HG02642 (cell line): ENCODE data around the gene SLC4A5.
"Not testable (repeated sequence)": the region's sequence is repeated elsewhere in the genome, so short reads cannot be mapped to it uniquely, and the experiment has no call there.

ENCODE experiments used
- ATAC-seq: cut with Tn5 transposase; IDR thresholded peaks from one replicate; pipeline ENCODE4 v1.9.1; 2021; ENCODE audit warnings: mild to moderate bottlenecking; ENCODE audit not compliant: unreplicated experiment, poor library complexity

The SLC4A5 gene

GRCh38 chr2:74244286-74244685, 98.9 kb downstream of the SLC4A5 start:
- no peak for ATAC-seq

- ATAC-seq = no peak
Measured at GRCh38 chr2:74242354-74243071, 100.7 kb downstream of the SLC4A5 start.

GRCh38 chr2:74239346-74239745, 103.9 kb downstream of the SLC4A5 start:
- ATAC-seq = no peak

- ATAC-seq = no peak
Measured at GRCh38 chr2:74238879-74239278, 104.3 kb downstream of the SLC4A5 start.

GRCh38 chr2:74235041-74235440, 108.2 kb downstream of the SLC4A5 start:
- no peak for ATAC-seq

- no peak for ATAC-seq
Measured at GRCh38 chr2:74233648-74234047, 109.6 kb downstream of the SLC4A5 start.

GRCh38 chr2:74232426-74232825, 110.8 kb downstream of the SLC4A5 start:
- no peak for ATAC-seq

GRCh38 chr2:74229865-74230264, 113.4 kb downstream of the SLC4A5 start:
- ATAC-seq = not testable (repeated sequence)

- no peak for ATAC-seq
Measured at GRCh38 chr2:74228772-74229171, 114.4 kb downstream of the SLC4A5 start.

- ATAC-seq = no peak
Measured at GRCh38 chr2:74227646-74228045, 115.6 kb downstream of the SLC4A5 start.

- ATAC-seq = no peak
Measured at GRCh38 chr2:74226648-74227213, 116.5 kb downstream of the SLC4A5 start.

GRCh38 chr2:74225698-74226459, 117.3 kb downstream of the SLC4A5 start:
- ATAC-seq = no peak

GRCh38 chr2:74223941-74224770, 119.1 kb downstream of the SLC4A5 start:
- ATAC-seq = no peak

- ATAC-seq = no peak
Measured at GRCh38 chr2:74222300-74222650, 120.9 kb downstream of the SLC4A5 start.

GRCh38 chr2:74221604-74222299, 121.5 kb downstream of the SLC4A5 start:
- no peak for ATAC-seq

- no peak for ATAC-seq
Measured at GRCh38 chr2:74221091-74221490, 122.1 kb downstream of the SLC4A5 start.

- ATAC-seq = no peak
Measured at GRCh38 chr2:74219846-74220486, 123.2 kb downstream of the SLC4A5 start.

- no peak for ATAC-seq
Measured at GRCh38 chr2:74216642-74217041, 126.6 kb downstream of the SLC4A5 start.

- ATAC-seq = not testable (repeated sequence)
Measured at GRCh38 chr2:74215771-74216170, 127.4 kb downstream of the SLC4A5 start.
